GM18502 (cell line): ENCODE results near the gene LYST.
"Not testable (repeated sequence)": the region's sequence is repeated elsewhere in the genome, so short reads cannot be mapped to it uniquely, and the experiment has no call there.

Experiments used
- ATAC-seq: cut with Tn5 transposase; IDR thresholded peaks from one replicate; pipeline ENCODE4 v1.9.1; 2021; ENCODE audit warnings: mild to moderate bottlenecking; ENCODE audit not compliant: unreplicated experiment, poor library complexity

Gene LYST

GRCh38 chr1:235679005-235679404 lies 187.7 kb downstream of the LYST start:
- no peak for ATAC-seq

GRCh38 chr1:235675152-235675890 lies 191.4 kb downstream of the LYST start:
- ATAC-seq: no peak

DNA sequence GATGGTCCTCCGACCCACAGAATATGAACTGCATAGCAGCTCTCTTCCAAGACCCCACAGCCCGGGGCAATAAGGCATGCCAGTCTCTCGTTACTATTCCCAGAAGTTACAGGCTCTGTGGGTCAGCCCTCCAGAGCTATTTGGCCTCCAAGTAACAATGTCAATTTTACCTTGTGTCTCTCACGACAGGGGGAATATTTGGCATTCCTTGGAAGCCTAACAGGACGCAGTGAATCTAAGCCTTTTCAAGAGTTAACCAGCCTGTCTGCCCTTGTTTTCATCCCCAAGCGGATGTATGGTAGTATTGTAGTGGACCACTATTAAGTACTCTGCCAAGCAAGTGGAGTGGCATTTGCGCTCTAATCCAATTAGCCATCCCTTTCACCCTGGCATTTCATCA lies 192.7 kb downstream of the LYST start:
- no peak for ATAC-seq

DNA sequence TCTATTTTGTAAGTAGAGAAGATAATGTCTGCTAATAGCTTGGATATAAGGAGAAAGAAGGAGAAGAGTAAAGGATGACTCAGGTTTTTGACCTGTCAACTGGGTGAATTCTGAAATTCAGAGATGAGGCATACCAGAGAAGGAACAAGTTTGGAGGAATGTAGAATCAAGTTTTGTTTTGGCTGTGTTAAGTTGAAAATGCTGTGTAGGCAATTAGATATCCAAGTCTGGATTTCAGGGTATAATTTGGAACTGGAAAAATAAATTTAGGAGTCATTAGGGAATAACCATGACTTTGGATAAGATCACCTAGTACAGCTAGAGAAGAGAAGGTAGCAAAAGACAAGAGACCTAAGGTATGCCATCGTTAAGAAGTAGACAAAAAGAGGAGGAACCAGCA lies 194.7 kb downstream of the LYST start:
- no peak for ATAC-seq

DNA sequence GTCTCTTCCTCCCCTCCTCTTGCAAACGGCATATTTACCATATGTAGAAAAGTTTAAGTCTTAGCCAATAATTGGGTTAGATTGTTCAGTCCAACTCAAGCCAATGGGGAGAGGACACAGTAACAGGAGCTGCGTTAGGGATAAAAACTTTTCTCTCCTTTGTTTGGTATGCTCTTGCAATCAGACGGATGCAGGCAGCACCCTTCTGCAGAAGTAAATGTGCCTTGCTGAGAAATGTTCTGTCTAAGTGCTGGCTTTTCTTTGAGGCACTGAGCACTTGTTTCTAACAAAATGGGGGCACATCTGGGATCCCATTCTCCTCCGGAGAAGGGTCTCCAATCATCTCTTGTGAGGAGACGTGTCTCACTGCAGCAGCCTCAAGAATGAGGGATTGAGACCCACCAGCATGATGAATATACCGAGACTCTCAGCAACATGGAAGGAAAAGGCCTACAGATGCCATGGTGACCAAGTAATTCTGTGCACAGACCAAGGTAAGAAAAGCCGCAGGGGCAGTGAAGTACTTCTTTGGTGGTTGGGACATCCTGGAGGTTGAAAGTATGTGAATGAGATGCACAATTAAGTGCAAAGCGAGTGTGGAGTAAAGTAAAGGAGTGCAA lies 196.4 kb downstream of the LYST start:
- ATAC-seq: no peak

DNA sequence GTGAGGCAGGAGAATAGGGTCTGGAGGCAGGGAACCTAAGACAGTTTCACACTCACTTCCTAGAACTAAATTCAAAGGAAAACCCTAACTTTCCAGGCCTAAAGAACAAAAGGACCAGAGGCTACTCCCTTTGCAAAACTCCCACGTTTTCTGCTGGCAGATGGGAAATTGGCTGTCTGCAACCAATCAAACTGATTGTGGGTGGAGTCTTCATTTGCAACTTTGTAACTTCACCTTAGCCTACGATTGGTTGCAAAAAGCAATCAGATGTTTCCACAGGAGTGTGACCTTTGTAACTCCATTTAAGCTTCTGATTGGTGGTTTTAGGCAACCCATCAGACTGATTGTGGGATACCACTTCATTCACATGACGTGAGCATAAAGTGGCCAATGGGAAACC lies 197.4 kb downstream of the LYST start:
- no peak for ATAC-seq

DNA sequence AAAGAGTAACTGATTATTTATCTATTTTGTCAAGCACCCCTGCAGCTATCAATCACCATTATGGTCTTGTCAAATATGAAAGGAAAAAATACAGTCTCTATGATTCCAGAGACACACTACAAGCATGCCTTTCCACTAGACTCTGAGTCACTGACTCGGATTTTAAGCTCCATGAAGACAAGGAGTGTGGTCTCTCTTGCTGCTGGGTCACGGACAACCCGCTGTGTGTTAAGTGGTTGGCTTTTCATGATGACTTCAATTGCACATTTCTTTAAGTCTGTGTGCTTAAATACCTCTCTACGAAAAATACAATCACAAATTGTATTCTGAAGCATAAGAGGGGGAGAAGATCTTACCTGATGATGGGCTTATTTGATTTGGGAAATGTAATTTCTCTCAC lies 203.1 kb downstream of the LYST start:
- ATAC-seq: no peak

DNA sequence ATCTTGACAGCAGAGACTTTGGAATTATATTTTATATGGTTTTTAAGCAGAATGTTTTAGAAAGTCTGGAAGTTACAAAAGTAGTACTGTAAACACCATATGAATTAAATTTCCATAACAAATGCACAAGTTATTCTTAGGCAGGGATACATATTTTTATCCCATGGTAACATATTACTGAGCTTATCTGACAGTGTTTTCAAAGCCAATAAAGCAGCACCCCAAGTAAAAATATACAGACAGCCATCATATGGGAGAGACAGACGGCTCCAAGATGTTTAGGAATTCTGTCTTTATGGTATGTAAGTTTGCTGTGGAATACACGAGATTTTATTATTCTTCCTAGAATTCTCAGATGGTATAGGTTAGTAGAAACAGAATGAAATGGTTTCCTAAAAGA lies 205.1 kb downstream of the LYST start:
- ATAC-seq: no peak

GRCh38 chr1:235659186-235659771 lies 207.4 kb downstream of the LYST start:
- no peak for ATAC-seq

DNA sequence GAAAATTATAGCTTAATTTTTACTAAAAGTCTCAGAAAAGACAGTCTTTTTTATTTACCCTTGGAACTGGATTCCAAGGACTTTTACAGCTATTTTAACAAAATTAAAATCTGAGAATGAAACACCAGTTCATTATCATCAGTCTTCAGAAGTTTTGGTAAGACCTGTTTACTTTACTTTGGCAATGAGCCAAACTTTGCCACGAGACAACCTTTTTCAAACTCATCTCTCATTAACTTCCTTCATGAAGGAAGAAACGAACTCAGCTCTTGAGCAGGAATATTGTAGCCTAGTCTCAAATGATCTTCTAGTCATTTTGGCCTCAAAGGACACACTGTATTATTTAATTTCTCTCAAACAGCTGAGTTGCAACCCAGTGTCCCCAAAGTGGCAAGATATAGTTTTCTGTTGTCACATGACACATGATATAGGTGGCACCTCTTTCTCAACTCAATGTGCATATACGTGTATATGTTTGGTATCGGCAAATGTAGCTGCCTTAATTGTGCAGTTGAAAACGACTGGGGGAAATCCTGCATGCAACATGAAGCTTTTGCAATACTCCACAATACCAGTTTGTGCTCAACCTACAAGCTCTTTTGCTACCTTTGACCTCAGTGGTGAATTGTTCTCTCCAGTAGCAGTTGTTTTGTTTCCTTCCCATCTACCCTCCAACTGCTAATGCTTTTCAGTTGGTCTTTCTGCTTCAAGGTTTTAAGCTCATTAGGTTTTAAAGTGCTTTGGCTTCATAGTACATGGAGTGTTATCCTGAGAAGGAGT lies 208.8 kb downstream of the LYST start:
- no peak for ATAC-seq

DNA sequence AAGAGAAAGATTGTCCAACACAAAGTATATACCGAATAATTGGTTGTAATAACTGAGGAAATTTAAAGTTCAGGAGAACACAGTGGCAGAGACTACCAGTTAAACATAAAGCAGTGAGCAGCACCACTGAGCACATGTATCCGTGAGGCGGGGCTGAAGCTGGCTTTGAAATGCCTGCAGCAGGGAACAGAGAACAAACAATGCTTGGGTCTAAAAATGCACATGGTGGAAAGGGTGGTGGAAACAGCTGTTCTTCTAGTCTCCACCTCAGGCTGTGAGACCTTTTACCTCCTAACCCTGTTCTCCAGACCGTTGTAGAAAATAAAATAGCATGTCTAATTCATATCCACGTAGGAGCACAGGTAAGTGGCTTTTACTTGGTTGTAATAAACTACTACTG lies 209.4 kb downstream of the LYST start:
- ATAC-seq: no peak

DNA sequence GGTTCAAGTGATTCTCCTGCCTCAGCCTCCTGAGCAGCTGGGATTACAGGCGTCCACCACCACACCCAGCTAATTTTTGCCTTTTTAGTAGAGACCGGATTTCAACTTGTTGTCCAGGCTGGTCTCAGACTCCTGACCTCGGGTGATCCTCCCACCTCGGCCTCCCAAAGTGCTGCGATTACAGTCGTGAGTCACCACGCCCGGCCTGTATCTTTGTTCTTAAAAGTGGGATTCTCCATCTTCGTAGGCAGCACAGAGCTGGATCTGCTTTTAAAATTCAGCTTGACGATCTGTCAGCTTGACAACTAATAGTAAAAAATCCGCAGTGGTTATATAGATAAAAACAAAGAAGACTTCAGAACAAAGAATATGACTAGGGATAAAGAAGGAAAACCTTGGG lies 214.3 kb downstream of the LYST start:
- ATAC-seq: no peak

DNA sequence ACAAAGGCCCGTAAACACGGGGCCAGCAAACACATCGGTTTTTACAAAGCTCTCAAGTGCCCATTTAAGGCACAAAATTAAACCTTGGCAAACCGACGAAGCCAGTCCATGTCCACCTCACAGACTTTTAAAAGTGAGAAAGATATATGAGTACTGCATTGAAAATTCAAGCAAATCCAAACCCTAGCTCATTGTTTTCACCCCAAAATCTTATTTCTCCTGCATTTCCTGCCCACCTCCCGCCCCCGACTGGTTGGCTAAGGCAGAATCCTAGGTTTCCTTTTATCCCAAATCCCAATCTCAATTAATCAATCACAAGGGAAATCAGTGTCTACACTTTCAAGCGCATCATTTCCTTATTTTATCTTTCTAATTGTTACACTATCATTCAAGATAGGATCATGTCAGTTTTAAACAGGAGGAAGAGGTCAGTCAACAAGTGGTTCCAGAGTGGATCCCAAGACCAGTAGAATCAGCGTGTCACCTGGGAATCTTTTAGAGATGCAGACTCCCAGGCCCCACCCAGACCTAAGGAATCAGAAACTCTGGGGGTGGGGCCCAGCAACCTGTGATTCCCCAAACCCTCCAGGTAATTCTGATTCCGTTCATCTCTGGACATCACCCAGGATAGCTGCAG lies 215.4 kb downstream of the LYST start:
- ATAC-seq: no peak

DNA sequence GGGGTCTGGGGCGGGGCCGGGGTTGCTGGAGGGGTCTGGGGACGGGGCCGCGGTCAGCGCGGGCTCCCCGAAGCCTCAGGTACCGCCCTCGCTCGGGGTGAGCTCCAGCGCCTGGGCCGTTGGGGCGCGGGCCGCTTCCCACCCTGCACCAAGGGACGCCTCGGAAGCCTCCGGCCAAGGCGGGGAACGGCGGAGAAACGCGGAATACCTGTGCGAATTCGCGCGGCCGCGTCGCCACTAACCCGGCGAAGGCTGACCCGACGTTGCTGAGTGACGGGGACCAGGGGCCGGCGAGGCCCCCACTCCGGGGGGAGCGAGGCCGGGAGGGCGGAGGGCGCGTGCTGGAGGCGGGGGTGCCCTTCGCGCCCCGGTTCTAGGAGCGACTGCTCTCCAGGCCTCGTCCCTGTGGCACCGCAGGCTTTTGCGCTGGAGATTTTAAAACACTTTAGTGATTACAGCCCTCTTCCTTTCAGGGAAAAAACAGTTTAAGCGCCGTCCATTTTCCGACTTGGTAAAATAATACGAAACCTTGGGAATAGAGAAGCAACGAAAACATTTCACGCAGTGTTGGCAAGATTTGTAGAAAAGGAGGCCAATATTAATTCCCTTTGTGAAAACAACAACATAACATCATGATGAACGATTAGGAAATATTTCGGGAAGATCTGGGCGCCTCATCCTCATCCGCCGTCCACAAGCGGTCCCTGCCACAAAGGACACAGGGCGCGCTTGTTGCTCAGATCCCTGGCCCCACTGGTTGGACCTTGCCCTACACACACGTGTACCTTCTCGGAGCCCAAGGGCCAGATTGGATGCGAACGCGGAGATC lies 216.2 kb downstream of the LYST start:
- no peak for ATAC-seq

- peak; percentile 55 for ATAC-seq
Observed at GRCh38 chr1:235649368-235650163, 217.1 kb downstream of the LYST start, which contains the start of gene GNG4. TSS of gene GNG4 (minus strand) at chr1:235649784. CDS start at chr1:235583838, 65,946 bp downstream.

DNA sequence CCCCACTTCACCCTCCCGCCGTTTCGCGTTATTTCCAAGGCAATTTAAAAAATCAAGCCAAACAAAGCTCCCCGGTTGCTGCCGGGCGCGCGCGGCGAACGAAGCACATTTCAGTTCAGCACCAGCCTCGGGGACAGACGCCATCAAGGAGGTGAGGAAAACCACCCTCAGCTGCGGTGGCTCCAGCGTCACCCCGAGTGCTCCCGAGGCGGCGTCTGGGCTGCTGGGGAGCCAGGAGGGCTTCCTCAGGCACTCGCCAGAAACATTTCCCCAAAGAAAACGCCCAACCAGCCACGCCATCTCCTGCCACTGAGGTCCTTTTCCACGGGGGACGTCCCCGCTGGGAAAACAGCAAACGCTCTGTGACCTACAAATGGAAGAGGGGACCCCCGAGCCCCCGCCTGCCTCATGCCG lies 217.7 kb downstream of the LYST start:
- ATAC-seq: peak; percentile 71

DNA sequence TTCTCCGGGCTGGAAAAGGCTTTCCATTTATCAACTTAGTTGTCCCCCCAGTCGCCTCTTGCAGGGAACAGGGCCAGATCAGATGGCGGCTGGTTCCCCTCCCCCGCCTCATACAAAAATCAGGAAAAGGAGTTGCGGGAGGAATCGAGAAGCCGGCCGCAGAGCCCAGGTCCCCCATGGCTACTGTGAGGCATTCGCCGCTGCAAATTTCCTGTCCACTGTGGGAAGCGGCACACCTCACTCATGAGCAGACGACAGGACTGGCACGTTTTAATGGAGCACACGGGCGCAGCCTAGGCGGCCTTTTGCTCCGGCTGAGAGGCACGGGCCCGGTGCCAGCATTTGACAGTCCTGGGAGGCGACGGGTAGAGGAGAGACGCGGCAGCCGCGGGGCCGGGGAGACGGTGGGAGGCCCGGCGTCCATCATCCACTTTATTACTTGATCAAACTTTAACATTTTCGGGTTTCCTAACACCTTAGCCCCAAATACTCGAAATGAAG lies 218.2 kb downstream of the LYST start:
- no peak for ATAC-seq

DNA sequence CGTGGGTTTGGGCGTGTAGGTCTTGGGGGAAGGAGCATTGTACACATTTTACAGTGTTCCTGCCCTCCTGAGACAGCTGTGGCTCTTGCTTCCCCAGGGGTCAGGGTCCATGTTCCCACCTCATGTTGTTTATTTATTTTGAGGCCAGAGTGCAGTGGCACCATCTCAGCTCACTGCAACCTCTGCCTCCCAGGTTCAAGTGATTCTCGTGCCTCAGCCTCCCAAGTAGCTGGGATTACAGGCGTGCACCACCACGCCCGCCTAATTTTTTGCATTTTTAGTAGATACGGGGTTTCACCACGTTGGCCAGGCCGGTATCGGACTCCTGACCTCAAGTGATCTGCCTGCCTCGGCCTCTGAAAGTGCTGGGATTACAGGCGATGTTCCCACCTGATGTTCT lies 219.2 kb downstream of the LYST start:
- ATAC-seq: not testable (repeated sequence)

DNA sequence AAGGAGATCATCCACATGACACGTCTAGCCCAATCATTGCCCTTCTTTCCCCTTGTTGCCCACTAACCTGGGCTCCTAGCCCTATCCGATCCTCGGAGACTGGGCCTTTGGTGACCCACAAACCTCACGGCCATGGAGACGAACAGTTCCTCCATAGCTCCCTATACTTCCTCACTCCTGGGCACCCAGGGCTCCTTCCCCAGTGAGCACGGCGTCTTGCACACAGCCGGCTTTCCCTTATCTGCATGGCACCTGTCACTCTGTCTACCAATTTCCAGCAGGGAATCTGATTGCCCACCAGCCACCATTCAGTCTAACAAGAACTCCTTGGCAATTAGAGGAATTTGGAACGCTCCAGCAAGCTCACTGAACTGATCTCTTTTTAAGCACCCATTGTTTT lies 220.2 kb downstream of the LYST start:
- no peak for ATAC-seq
